Measurements from ENCODE around the gene SLC39A11.
"Not testable (repeated sequence)": the region's sequence is repeated elsewhere in the genome, so short reads cannot be mapped to it uniquely, and the experiment has no call there.

The SLC39A11 gene

GRCh38 chr17:72832306-72832705 is 260.2 kb downstream of the SLC39A11 start:
- DNase-seq (ENCODE audit: low spot score), result no peak

- DNase-seq (ENCODE audit: low spot score), result no peak
These were observed 262.6 kb downstream of the SLC39A11 start for GRCh38 chr17:72829883-72830282.

- DNase-seq (ENCODE audit: low spot score), result no peak
These were observed 265.9 kb downstream of the SLC39A11 start for GRCh38 chr17:72826602-72827001.

- not testable (repeated sequence) for DNase-seq (ENCODE audit: low spot score)
These were observed 266.4 kb downstream of the SLC39A11 start for GRCh38 chr17:72826059-72826458.

- no peak for DNase-seq (ENCODE audit: low spot score)
These were observed 267.3 kb downstream of the SLC39A11 start for GRCh38 chr17:72825218-72825617.

- DNase-seq (ENCODE audit: low spot score), result not testable (repeated sequence)
These were observed 268.2 kb downstream of the SLC39A11 start for GRCh38 chr17:72824267-72824666.

- DNase-seq (ENCODE audit: low spot score), result no peak
These were observed 270.0 kb downstream of the SLC39A11 start for GRCh38 chr17:72822358-72823023.

GRCh38 chr17:72816406-72816805 is 276.1 kb downstream of the SLC39A11 start:
- no peak for DNase-seq (ENCODE audit: low spot score)

- DNase-seq (ENCODE audit: low spot score), result no peak
These were observed 279.0 kb downstream of the SLC39A11 start for GRCh38 chr17:72813481-72813880.

- DNase-seq (ENCODE audit: low spot score), result no peak
These were observed 279.7 kb downstream of the SLC39A11 start for GRCh38 chr17:72812823-72813222.

- DNase-seq (ENCODE audit: low spot score), result no peak
These were observed 280.4 kb downstream of the SLC39A11 start for GRCh38 chr17:72811976-72812687.

GRCh38 chr17:72810991-72811508 is 281.4 kb downstream of the SLC39A11 start:
- no peak for DNase-seq (ENCODE audit: low spot score)

- no peak for DNase-seq (ENCODE audit: low spot score)
These were observed 286.5 kb downstream of the SLC39A11 start for GRCh38 chr17:72806011-72806410.

- DNase-seq (ENCODE audit: low spot score), result no peak
These were observed 287.4 kb downstream of the SLC39A11 start for GRCh38 chr17:72804949-72805707.

GRCh38 chr17:72802726-72803125 is 289.8 kb downstream of the SLC39A11 start:
- DNase-seq (ENCODE audit: low spot score), result no peak

GRCh38 chr17:72797142-72797541 is 295.3 kb downstream of the SLC39A11 start:
- DNase-seq (ENCODE audit: low spot score), result no peak

GRCh38 chr17:72795941-72796340 is 296.5 kb downstream of the SLC39A11 start:
- no peak for DNase-seq (ENCODE audit: low spot score)

GRCh38 chr17:72794152-72794551 is 298.3 kb downstream of the SLC39A11 start:
- no peak for DNase-seq (ENCODE audit: low spot score)

- no peak for DNase-seq (ENCODE audit: low spot score)
These were observed 299.7 kb downstream of the SLC39A11 start for GRCh38 chr17:72792771-72793170.

- DNase-seq (ENCODE audit: low spot score), result no peak
These were observed 302.3 kb downstream of the SLC39A11 start for GRCh38 chr17:72790190-72790589.

GRCh38 chr17:72789711-72790110 is 302.8 kb downstream of the SLC39A11 start:
- DNase-seq (ENCODE audit: low spot score), result no peak

GRCh38 chr17:72788950-72789585 is 303.4 kb downstream of the SLC39A11 start:
- DNase-seq (ENCODE audit: low spot score), result no peak

Data from GM03348 (cell line).